Neural cell (in vitro differentiated cells): ENCODE measurements around the gene VAV2. TPM values are rescaled to one million over a fixed set of nuclear protein-coding genes. Genes with fewer than 3 reads are reported as not detected.

Source experiments
- H2AFZ ChIP-seq: fragments of 200-600, 300-800 bp; sonication (generic), shearing (Covaris generic); 2 replicates; pipeline ENCODE4 v1.6.0; 2014; ENCODE audit warnings: low read depth, mild to moderate bottlenecking, antibody characterized with exemption, low read length, moderate library complexity
- H3F3A ChIP-seq: fragments of 200-600 bp; shearing (Covaris generic); 2 replicates; pipeline ENCODE4 v1.6.1; 2016; ENCODE audit warnings: mild to moderate bottlenecking, moderate library complexity, mixed read lengths, antibody characterized with exemption, low read length; ENCODE audit not compliant: insufficient read depth, poor library complexity, severe bottlenecking
- H3K27ac ChIP-seq: fragments of 200-600, 300-800 bp; sonication (generic), shearing (Covaris generic); 2 replicates; pipeline ENCODE4 v1.5.1; 2014; ENCODE audit warnings: mild to moderate bottlenecking, low read length, moderate library complexity
- H3K27me3 ChIP-seq: fragments of 300-800, 200-600 bp; sonication (generic), shearing (Covaris generic); 2 replicates; pipeline ENCODE4 v1.6.0; 2014; ENCODE audit warnings: mild to moderate bottlenecking, low read depth, low read length, moderate library complexity; ENCODE audit not compliant: insufficient read depth
- H3K36me3 ChIP-seq: fragments of 300-800, 200-600 bp; sonication (generic), shearing (Covaris generic); 2 replicates; pipeline ENCODE4 v1.5.1; 2014; ENCODE audit warnings: mild to moderate bottlenecking, antibody characterized with exemption, low read length, moderate library complexity; ENCODE audit not compliant: insufficient read depth
- H3K4me2 ChIP-seq: fragments of 300-800, 200-600 bp; sonication (generic), shearing (Covaris generic); 2 replicates; pipeline ENCODE4 v1.6.0; 2014; ENCODE audit warnings: mild to moderate bottlenecking, low read length
- H3K4me3 ChIP-seq: fragments of 300-800, 200-600 bp; sonication (generic), shearing (Covaris generic); 2 replicates; pipeline ENCODE4 v1.5.1; 2014; ENCODE audit warnings: mild to moderate bottlenecking, low read length, moderate library complexity
- H3K79me2 ChIP-seq: fragments of 200-600 bp; shearing (Covaris generic); replicated peaks from 2 replicates; pipeline ENCODE4 v1.6.0; 2014; ENCODE audit warnings: mild to moderate bottlenecking, low read length, moderate library complexity; ENCODE audit not compliant: insufficient read depth
- H3K9ac ChIP-seq: fragments of 300-800, 200-600 bp; sonication (generic), shearing (Covaris generic); 2 replicates; pipeline ENCODE4 v1.6.1; 2016; ENCODE audit warnings: mild to moderate bottlenecking, low read length, mixed read lengths
- H3K9me2 ChIP-seq: fragments of 200-600 bp; shearing (Covaris generic); 2 replicates; pipeline ENCODE4 v1.6.1; 2016; ENCODE audit warnings: mild to moderate bottlenecking, low read length, mixed read lengths; ENCODE audit not compliant: insufficient read depth
- H3K9me3 ChIP-seq: fragments of 200-600, 300-800 bp; sonication (generic), shearing (Covaris generic); 2 replicates; pipeline ENCODE4 v1.6.1; 2016; ENCODE audit warnings: mild to moderate bottlenecking, mixed run types, low read length, moderate library complexity, mixed read lengths
- H4K20me1 ChIP-seq: fragments of 200-600 bp; shearing (Covaris generic); 2 replicates; pipeline ENCODE4 v1.6.1; 2016; ENCODE audit warnings: mild to moderate bottlenecking, mixed run types; ENCODE audit not compliant: insufficient read depth
- CTCF ChIP-seq: fragments of 450-650 bp; IDR thresholded peaks from 2 replicates; pipeline ENCODE4 v1.5.1; 2014; ENCODE audit warnings: antibody characterized with exemption, mild to moderate bottlenecking, moderate library complexity; ENCODE audit not compliant: poor library complexity, severe bottlenecking
- EP300 ChIP-seq: fragments of 450-650 bp; conservative IDR thresholded peaks from 2 replicates; pipeline ENCODE4 v1.6.1; 2014; ENCODE audit warnings: antibody characterized with exemption, mild to moderate bottlenecking, moderate library complexity; ENCODE audit not compliant: poor library complexity, severe bottlenecking
- EZH2 ChIP-seq: fragments of 200-600, 300-800 bp; shearing (Covaris generic), sonication (generic); IDR thresholded peaks from 2 replicates; pipeline ENCODE4 v1.6.1; 2014; ENCODE audit warnings: antibody characterized with exemption, low read length, borderline replicate concordance, mild to moderate bottlenecking; ENCODE audit not compliant: insufficient read depth, poor library complexity, severe bottlenecking
- MXI1 ChIP-seq: fragments of 450-650 bp; conservative IDR thresholded peaks from 2 replicates; pipeline ENCODE4 v1.6.1; 2014; ENCODE audit warnings: antibody characterized with exemption, mild to moderate bottlenecking; ENCODE audit not compliant: poor library complexity, severe bottlenecking
- POLR2AphosphoS5 ChIP-seq: IDR thresholded peaks from 2 replicates; pipeline ENCODE4 v1.6.1; 2012
- RAD21 ChIP-seq: fragments of 450-650 bp; conservative IDR thresholded peaks from 2 replicates; pipeline ENCODE4 v1.6.1; 2014; ENCODE audit warnings: antibody characterized with exemption, mild to moderate bottlenecking, moderate library complexity
- REST ChIP-seq: IDR thresholded peaks from 2 replicates; pipeline ENCODE4 v1.6.1; 2012; ENCODE audit warnings: borderline replicate concordance
- SMC3 ChIP-seq: fragments of 450-650 bp; conservative IDR thresholded peaks from 2 replicates; pipeline ENCODE4 v1.6.1; 2014; ENCODE audit warnings: antibody characterized with exemption, mild to moderate bottlenecking, moderate library complexity; ENCODE audit not compliant: poor library complexity
- TAF1 ChIP-seq: IDR thresholded peaks from 2 replicates; pipeline ENCODE4 v1.6.1; 2012; ENCODE audit warnings: low read depth
- polyA plus RNA-seq: library from polyadenylated mRNA; depleted of rRNA; stranded (reverse); fragments of >200 nt; gene quantifications from 2 replicates; pipeline ENCODE4 v1.2.3, GENCODE V29; 2014

The VAV2 gene
- polyA plus RNA-seq, 1 donor from 2014 or later: 35.2 TPM

GRCh38 chr9:133852431-133852830 lies 139.7 kb downstream of the VAV2 start:
- H3K9ac ChIP-seq: peak overlapping the region; percentile 20
- H3K27ac ChIP-seq: peak overlapping the region; percentile 3
- peaks cover 6% of the 10 kb centered on the region for H3K79me2 ChIP-seq
- no peak overlapping the region for H2AFZ ChIP-seq
- H3K36me3 ChIP-seq: no peaks in the 10 kb centered on the region
- no peaks in the 10 kb centered on the region for H4K20me1 ChIP-seq
- no peaks in the 10 kb centered on the region for H3K27me3 ChIP-seq
- H3K4me3 ChIP-seq: peak overlapping the region; percentile 20
- H3K9me3 ChIP-seq: no peaks in the 10 kb centered on the region
- no peak overlapping the region for H3K4me2 ChIP-seq
- no peaks in the 10 kb centered on the region for H3F3A ChIP-seq
- H3K9me2 ChIP-seq: no peaks in the 10 kb centered on the region
- no peak for TF ChIP-seq RAD21
- no peak for TF ChIP-seq TAF1
- TF ChIP-seq MXI1: no peak
- no peak for TF ChIP-seq SMC3

- Histone ChIP-seq H3K4me2 (no peak overlapping the region), H3K4me3 (no peak overlapping the region), H2AFZ (no peak overlapping the region), H3K9me3 (no peaks in the 10 kb centered on the region), H3K9me2 (no peaks in the 10 kb centered on the region), H3K27me3 (no peaks in the 10 kb centered on the region), H4K20me1 (no peaks in the 10 kb centered on the region), H3K9ac (no peak overlapping the region), H3K79me2 (peaks cover 6% of the 10 kb centered on the region), H3K36me3 (no peaks in the 10 kb centered on the region), H3F3A (no peaks in the 10 kb centered on the region), H3K27ac (no peak overlapping the region)
- TF ChIP-seq POLR2AphosphoS5 (no peak), MXI1 (no peak), EZH2 (no peak), EP300 (no peak), REST (no peak), SMC3 (no peak)
These were observed 140.4 kb downstream of the VAV2 start for GRCh38 chr9:133851693-133852092.

- peaks cover 6% of the 10 kb centered on the region for H3K79me2 ChIP-seq
- H3K36me3 ChIP-seq: no peaks in the 10 kb centered on the region
- H3K4me3 ChIP-seq: no peak overlapping the region
- no peak overlapping the region for H3K9ac ChIP-seq
- H3K9me2 ChIP-seq: no peaks in the 10 kb centered on the region
- TF ChIP-seq CTCF: no peak
- no peak for TF ChIP-seq EZH2
- no peak for TF ChIP-seq POLR2AphosphoS5
- no peak for TF ChIP-seq REST
- TF ChIP-seq RAD21: no peak
- no peak for TF ChIP-seq SMC3
- no peak for TF ChIP-seq TAF1
- TF ChIP-seq EP300: no peak
- no peak for TF ChIP-seq MXI1
- no peaks in the 10 kb centered on the region for H4K20me1 ChIP-seq
- H3K4me2 ChIP-seq: no peak overlapping the region
- no peaks in the 10 kb centered on the region for H3K9me3 ChIP-seq
- H2AFZ ChIP-seq: no peak overlapping the region
- no peak overlapping the region for H3K27ac ChIP-seq
- no peaks in the 10 kb centered on the region for H3F3A ChIP-seq
- no peaks in the 10 kb centered on the region for H3K27me3 ChIP-seq
These were observed 141.2 kb downstream of the VAV2 start for GRCh38 chr9:133850937-133851336.
